Astrocyte (in vitro differentiated cells and primary cell): Measurements from ENCODE around the gene UBR2. TPM values are rescaled to one million over a fixed set of nuclear protein-coding genes. Genes with fewer than 3 reads are reported as not detected.

Experiments
- DNase-seq: peaks from one replicate; pipeline ENCODE4 v3.0.0-alpha.2; 2010; ENCODE audit warnings: low read depth
- FAIRE-seq: peaks from 2 replicates; lab custom pipeline; 2011; peaks lifted over from hg19 to GRCh38; lab: Jason Lieb, UNC
- H2AFZ ChIP-seq: 2 replicates; pipeline ENCODE4 v1.6.0; 2012; ENCODE audit warnings: low read depth, low read length, inconsistent platforms
- H3K27ac ChIP-seq: 2 replicates; pipeline ENCODE4 v1.5.1; 2011; ENCODE audit warnings: low read depth, low read length, inconsistent platforms
- H3K27me3 ChIP-seq: 2 replicates; pipeline ENCODE4 v1.6.0; 2011; ENCODE audit warnings: low read length, inconsistent platforms; ENCODE audit not compliant: insufficient read depth
- H3K36me3 ChIP-seq: 2 replicates; pipeline ENCODE4 v1.5.1; 2011; ENCODE audit warnings: low read length, inconsistent platforms; ENCODE audit not compliant: insufficient read depth
- H3K4me1 ChIP-seq: 2 replicates; pipeline ENCODE4 v1.5.1; 2011; ENCODE audit warnings: low read length, inconsistent platforms; ENCODE audit not compliant: insufficient read depth
- H3K4me2 ChIP-seq: 2 replicates; pipeline ENCODE4 v1.6.0; 2012; ENCODE audit warnings: low read length, inconsistent platforms
- H3K4me3 ChIP-seq: 2 replicates; pipeline ENCODE4 v1.5.1; 2011; ENCODE audit warnings: low read depth, mild to moderate bottlenecking, low read length, inconsistent platforms; ENCODE audit not compliant: insufficient read depth
- H3K79me2 ChIP-seq: 2 replicates; pipeline ENCODE4 v1.6.0; 2012; ENCODE audit warnings: mild to moderate bottlenecking, low read length, inconsistent platforms; ENCODE audit not compliant: insufficient read depth
- H3K9ac ChIP-seq: 2 replicates; pipeline ENCODE4 v1.6.0; 2012; ENCODE audit warnings: mild to moderate bottlenecking, low read length, inconsistent platforms
- H3K9me3 ChIP-seq: 2 replicates; pipeline ENCODE4 v1.5.1; 2012; ENCODE audit warnings: low read depth, mild to moderate bottlenecking, low read length, inconsistent platforms; ENCODE audit not compliant: insufficient read depth
- H4K20me1 ChIP-seq: 2 replicates; pipeline ENCODE4 v1.6.0; 2012; ENCODE audit warnings: low read length, inconsistent platforms; ENCODE audit not compliant: insufficient read depth
- H3K27ac Mint-ChIP-seq: one replicate; pipeline ENCODE4 v1.8.0; 2021; ENCODE audit warnings: mild to moderate bottlenecking, mixed read lengths; ENCODE audit not compliant: unreplicated experiment
- H3K27me3 Mint-ChIP-seq: one replicate; pipeline ENCODE4 v1.8.0; 2021; ENCODE audit warnings: low read depth, mixed read lengths; ENCODE audit not compliant: unreplicated experiment
- H3K36me3 Mint-ChIP-seq: one replicate; pipeline ENCODE4 v1.8.0; 2021; ENCODE audit warnings: low read depth, mixed read lengths; ENCODE audit not compliant: unreplicated experiment
- H3K4me1 Mint-ChIP-seq: one replicate; pipeline ENCODE4 v1.8.0; 2021; ENCODE audit warnings: low read depth, mixed read lengths; ENCODE audit not compliant: unreplicated experiment
- H3K4me3 Mint-ChIP-seq: one replicate; pipeline ENCODE4 v1.8.0; 2021; ENCODE audit warnings: mild to moderate bottlenecking, moderate library complexity, mixed read lengths; ENCODE audit not compliant: unreplicated experiment
- H3K9me3 Mint-ChIP-seq: one replicate; pipeline ENCODE4 v1.8.0; 2021; ENCODE audit warnings: mild to moderate bottlenecking, mixed read lengths; ENCODE audit not compliant: unreplicated experiment
- CTCF ChIP-seq: IDR thresholded peaks from 2 replicates; pipeline ENCODE4 v1.5.1; 2011; ENCODE audit warnings: low read depth, mild to moderate bottlenecking, inconsistent platforms, low read length, moderate library complexity; ENCODE audit not compliant: insufficient read depth
- EZH2 ChIP-seq: IDR thresholded peaks from 2 replicates; pipeline ENCODE4 v1.6.1; 2012; ENCODE audit warnings: mild to moderate bottlenecking, low read length, inconsistent platforms; ENCODE audit not compliant: insufficient read depth
- total RNA-seq: library from RNA; stranded (reverse); gene quantifications from 2 replicates; pipeline ENCODE4 v1.2.1, GENCODE V29; 2021

The UBR2 gene
- total RNA-seq, 1 donor from 2014 or later = 23.3 TPM

- DNase-seq (no peak), FAIRE-seq (no peak)
- no peaks in the 10 kb centered on the region for H3K27me3 Mint-ChIP-seq
- Histone ChIP-seq H3K9me3 (no peaks in the 10 kb centered on the region), H3K79me2 (no peaks in the 10 kb centered on the region), H3K9ac (no peak overlapping the region), H4K20me1 (peaks cover under 1% of the 10 kb centered on the region), H3K4me3 (no peak overlapping the region), H2AFZ (no peak overlapping the region), H3K36me3 (peaks cover 21% of the 10 kb centered on the region), H3K27ac (no peak overlapping the region), H3K27me3 (no peaks in the 10 kb centered on the region), H3K4me2 (no peak overlapping the region), H3K4me1 (no peaks in the 10 kb centered on the region)
- no peaks in the 10 kb centered on the region for H3K4me1 Mint-ChIP-seq
- TF ChIP-seq EZH2 = no peak
- TF ChIP-seq CTCF = no peak
- no peak overlapping the region for H3K27ac Mint-ChIP-seq
- no peaks in the 10 kb centered on the region for H3K9me3 Mint-ChIP-seq
- H3K36me3 Mint-ChIP-seq = peaks cover 13% of the 10 kb centered on the region
- H3K4me3 Mint-ChIP-seq = no peak overlapping the region
Observed at GRCh38 chr6:42618105-42618504, 54.3 kb downstream of the UBR2 start.

GRCh38 chr6:42618686-42619085 is 54.9 kb downstream of the UBR2 start:
- no peaks in the 10 kb centered on the region for H3K27me3 Mint-ChIP-seq
- H3K9me3 Mint-ChIP-seq = no peaks in the 10 kb centered on the region
- DNase-seq (peak; percentile 78), FAIRE-seq (no peak)
- TF ChIP-seq EZH2 (no peak), CTCF (no peak)
- Histone ChIP-seq H3K36me3 (peaks cover 21% of the 10 kb centered on the region), H3K27me3 (no peaks in the 10 kb centered on the region), H4K20me1 (peaks cover 2% of the 10 kb centered on the region), H3K4me1 (no peaks in the 10 kb centered on the region), H2AFZ (no peak overlapping the region), H3K27ac (no peak overlapping the region), H3K9ac (no peak overlapping the region), H3K79me2 (no peaks in the 10 kb centered on the region), H3K4me3 (no peak overlapping the region), H3K4me2 (no peak overlapping the region), H3K9me3 (no peaks in the 10 kb centered on the region)
- H3K4me3 Mint-ChIP-seq = no peak overlapping the region
- no peaks in the 10 kb centered on the region for H3K4me1 Mint-ChIP-seq
- H3K36me3 Mint-ChIP-seq = peaks cover 13% of the 10 kb centered on the region
- no peak overlapping the region for H3K27ac Mint-ChIP-seq

GRCh38 chr6:42619963-42620362 is 56.1 kb downstream of the UBR2 start:
- H3K27ac ChIP-seq = no peak overlapping the region
- no peaks in the 10 kb centered on the region for H3K9me3 Mint-ChIP-seq
- DNase-seq (no peak), FAIRE-seq (no peak)
- no peaks in the 10 kb centered on the region for H3K27me3 Mint-ChIP-seq
- no peak overlapping the region for H3K9ac ChIP-seq
- TF ChIP-seq EZH2 (no peak), CTCF (no peak)
- H2AFZ ChIP-seq = no peak overlapping the region
- H3K4me3 ChIP-seq = no peak overlapping the region
- no peaks in the 10 kb centered on the region for H3K27me3 ChIP-seq
- peaks cover 20% of the 10 kb centered on the region for H3K36me3 ChIP-seq
- no peaks in the 10 kb centered on the region for H3K4me1 Mint-ChIP-seq
- H3K4me3 Mint-ChIP-seq = no peak overlapping the region
- H3K79me2 ChIP-seq = no peaks in the 10 kb centered on the region
- H3K27ac Mint-ChIP-seq = peak overlapping the region; percentile 34
- H3K9me3 ChIP-seq = no peaks in the 10 kb centered on the region
- H3K36me3 Mint-ChIP-seq = peaks cover 19% of the 10 kb centered on the region
- H3K4me1 ChIP-seq = no peaks in the 10 kb centered on the region
- peaks cover 9% of the 10 kb centered on the region for H4K20me1 ChIP-seq
- no peak overlapping the region for H3K4me2 ChIP-seq
